ENCODE results near the gene FAM53B.

GRCh38 chr10:124636271-124636995 lies 107.7 kb downstream of the FAM53B start:
- TF ChIP-seq CTCF (IDR thresholded peaks at IDR 0.05) (peak in 1 of 5 experiments; percentile 15), EP300 (IDR thresholded peaks at IDR 0.05) (no peak)

All from tibial nerve (tissue), 4 donors.